HepG2 (cell line): ENCODE measurements around the gene VAV2.

Experiments used
- ATF7 ChIP-seq, 2 experiments: fragments of 450-650 bp in 1 of 2; sonication (generic) in 1 of 2; formaldehyde crosslinking in 1 of 2; IDR thresholded peaks; 2 replicates each; pipeline versions ENCODE4 v1.4.0 to v1.6.1; 2016 to 2020; ENCODE audit warnings: antibody characterized with exemption in 1 of 2, mild to moderate bottlenecking in 1 of 2, missing genetic modification reagents in 1 of 2
- DNMT1 ChIP-seq: sonication (generic); formaldehyde crosslinking; IDR thresholded peaks from 2 replicates; pipeline ENCODE4 v1.5.1; 2020; ENCODE audit warnings: mild to moderate bottlenecking, missing genetic modification reagents
- HNRNPL ChIP-seq: fragments of 200-400 bp; formaldehyde crosslinking; IDR thresholded peaks from 2 replicates; pipeline ENCODE4 v1.6.1; 2017; ENCODE audit warnings: mild to moderate bottlenecking, low read depth, low read length
- KMT2A ChIP-seq: sonication (generic); formaldehyde crosslinking; IDR thresholded peaks from 2 replicates; pipeline ENCODE4 v1.4.0; 2020; ENCODE audit warnings: missing genetic modification reagents
- MYC ChIP-seq: sonication (generic); formaldehyde crosslinking; IDR thresholded peaks from 2 replicates; pipeline ENCODE4 v1.9.0; 2021; ENCODE audit warnings: missing genetic modification reagents, borderline replicate concordance
- POLR2AphosphoS5 ChIP-seq: IDR thresholded peaks from 2 replicates; pipeline ENCODE4 v1.6.1; 2012; ENCODE audit warnings: low read depth, low read length
- RARG ChIP-seq: sonication (generic); formaldehyde crosslinking; IDR thresholded peaks from 2 replicates; pipeline ENCODE4 v1.4.0; 2020; ENCODE audit warnings: low read depth, mild to moderate bottlenecking, missing genetic modification reagents
- ZNF335 ChIP-seq: sonication (generic); formaldehyde crosslinking; IDR thresholded peaks from 2 replicates; pipeline ENCODE4 v1.4.0; 2020; ENCODE audit warnings: missing genetic modification reagents
- TF ChIP-seq, protein P1 (sequence below): sonication (generic); formaldehyde crosslinking; IDR thresholded peaks from 2 replicates; pipeline ENCODE4 v1.5.0; 2020; ENCODE audit warnings: missing genetic modification reagents
- TF ChIP-seq, protein P2 (sequence below): sonication (generic); formaldehyde crosslinking; IDR thresholded peaks from 2 replicates; pipeline ENCODE4 v1.5.1; 2020; ENCODE audit warnings: missing genetic modification reagents, mild to moderate bottlenecking, borderline replicate concordance
- TF ChIP-seq, protein P3 (sequence below): IDR thresholded peaks from 2 replicates; pipeline ENCODE4 v1.6.1; 2012; ENCODE audit warnings: inconsistent platforms

DNA sequence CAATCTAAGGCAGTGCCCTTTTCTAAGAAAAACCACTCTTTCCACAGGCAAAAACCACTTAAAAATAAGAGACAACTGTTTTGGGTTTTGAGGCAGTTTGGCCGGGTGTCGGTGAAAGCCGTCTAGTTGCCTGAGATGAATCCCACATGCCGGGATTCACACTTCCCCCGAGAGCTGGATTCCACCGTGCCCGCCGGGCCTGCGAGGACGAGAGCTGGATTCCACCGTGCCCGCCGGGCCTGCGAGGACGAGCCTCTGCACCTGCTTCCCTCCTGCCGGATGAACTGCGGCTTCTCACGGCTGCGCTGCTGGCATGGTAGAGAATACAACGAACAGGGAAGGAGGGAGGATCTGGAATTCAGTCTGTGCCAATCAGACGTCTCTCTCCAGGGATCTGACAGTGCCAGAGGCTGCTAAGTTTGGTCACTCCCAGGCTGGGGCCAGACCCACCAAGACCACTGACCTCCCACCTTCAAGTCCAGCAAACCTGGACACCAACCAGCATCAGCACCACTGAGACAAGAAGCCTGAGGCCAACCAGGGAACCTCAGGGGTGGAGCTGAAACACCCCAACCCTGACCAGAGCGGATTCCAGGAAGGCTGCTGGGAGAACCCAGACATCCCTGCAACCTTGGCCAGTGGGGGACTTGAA lies 23.0 kb downstream of the VAV2 start:
- TF ChIP-seq, protein P1, sequence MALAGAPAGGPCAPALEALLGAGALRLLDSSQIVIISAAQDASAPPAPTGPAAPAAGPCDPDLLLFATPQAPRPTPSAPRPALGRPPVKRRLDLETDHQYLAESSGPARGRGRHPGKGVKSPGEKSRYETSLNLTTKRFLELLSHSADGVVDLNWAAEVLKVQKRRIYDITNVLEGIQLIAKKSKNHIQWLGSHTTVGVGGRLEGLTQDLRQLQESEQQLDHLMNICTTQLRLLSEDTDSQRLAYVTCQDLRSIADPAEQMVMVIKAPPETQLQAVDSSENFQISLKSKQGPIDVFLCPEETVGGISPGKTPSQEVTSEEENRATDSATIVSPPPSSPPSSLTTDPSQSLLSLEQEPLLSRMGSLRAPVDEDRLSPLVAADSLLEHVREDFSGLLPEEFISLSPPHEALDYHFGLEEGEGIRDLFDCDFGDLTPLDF (CRISPR knock-in tag), result no peak
- TF ChIP-seq POLR2AphosphoS5, result no peak
- TF ChIP-seq ATF7 (IDR thresholded peaks at IDR 0.05), result no peak
- TF ChIP-seq ATF7 (CRISPR knock-in tag; IDR thresholded peaks at IDR 0.05), result no peak
- no peak for TF ChIP-seq KMT2A (CRISPR knock-in tag)
- no peak for TF ChIP-seq HNRNPL
- TF ChIP-seq ZNF335 (CRISPR knock-in tag), result no peak
- TF ChIP-seq DNMT1 (CRISPR knock-in tag), result no peak
- TF ChIP-seq MYC (CRISPR knock-in tag), result no peak
- TF ChIP-seq RARG, result no peak
- TF ChIP-seq, protein P2, sequence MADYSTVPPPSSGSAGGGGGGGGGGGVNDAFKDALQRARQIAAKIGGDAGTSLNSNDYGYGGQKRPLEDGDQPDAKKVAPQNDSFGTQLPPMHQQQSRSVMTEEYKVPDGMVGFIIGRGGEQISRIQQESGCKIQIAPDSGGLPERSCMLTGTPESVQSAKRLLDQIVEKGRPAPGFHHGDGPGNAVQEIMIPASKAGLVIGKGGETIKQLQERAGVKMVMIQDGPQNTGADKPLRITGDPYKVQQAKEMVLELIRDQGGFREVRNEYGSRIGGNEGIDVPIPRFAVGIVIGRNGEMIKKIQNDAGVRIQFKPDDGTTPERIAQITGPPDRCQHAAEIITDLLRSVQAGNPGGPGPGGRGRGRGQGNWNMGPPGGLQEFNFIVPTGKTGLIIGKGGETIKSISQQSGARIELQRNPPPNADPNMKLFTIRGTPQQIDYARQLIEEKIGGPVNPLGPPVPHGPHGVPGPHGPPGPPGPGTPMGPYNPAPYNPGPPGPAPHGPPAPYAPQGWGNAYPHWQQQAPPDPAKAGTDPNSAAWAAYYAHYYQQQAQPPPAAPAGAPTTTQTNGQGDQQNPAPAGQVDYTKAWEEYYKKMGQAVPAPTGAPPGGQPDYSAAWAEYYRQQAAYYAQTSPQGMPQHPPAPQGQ (CRISPR knock-in tag), result no peak
- TF ChIP-seq, protein P3, sequence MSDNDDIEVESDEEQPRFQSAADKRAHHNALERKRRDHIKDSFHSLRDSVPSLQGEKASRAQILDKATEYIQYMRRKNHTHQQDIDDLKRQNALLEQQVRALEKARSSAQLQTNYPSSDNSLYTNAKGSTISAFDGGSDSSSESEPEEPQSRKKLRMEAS, result no peak
